PC-9 (cell line): Measurements from ENCODE around the gene YAF2. TPM values are rescaled to one million over a fixed set of nuclear protein-coding genes. Genes with fewer than 3 reads are reported as not detected.

Experiments used
- BruUV-seq: library from RNA; stranded (reverse); fragments of 400-500 nt; replicated peaks from 2 replicates; lab custom pipeline; 2021; lab: Mats Ljungman, UMichigan
- CTCF ChIA-PET: fragments of 300-600 bp; sonication (Branson Sonifier 250); formaldehyde crosslinking; loops from one replicate; lab custom pipeline; 2022; ENCODE audit warnings: antibody characterized with exemption; lab: Charles Lee
- POLR2A ChIA-PET: fragments of 300-600 bp; sonication (Branson Sonifier 250); formaldehyde crosslinking; loops from one replicate; lab custom pipeline; 2022; ENCODE audit warnings: antibody characterized with exemption; ENCODE audit not compliant: unreplicated experiment; lab: Charles Lee
- DNase-seq, 2 experiments: peaks; one replicate each; pipeline versions ENCODE4 v3.0.0 to v3.0.0-alpha.2; 2015 to 2022; ENCODE audit warnings: mixed read lengths in 1 of 2
- H2AFZ ChIP-seq: fragments of 200-600 bp; sonication (generic); 2 replicates; pipeline ENCODE4 v1.8.1; 2017; ENCODE audit warnings: antibody characterized with exemption
- H3F3A ChIP-seq: fragments of 200-600 bp; sonication (generic); 2 replicates; pipeline ENCODE4 v1.8.1; 2017; ENCODE audit warnings: antibody characterized with exemption, mild to moderate bottlenecking, low read depth; ENCODE audit not compliant: insufficient read depth
- H3K27ac ChIP-seq: fragments of 200-600 bp; sonication (generic); 2 replicates; pipeline ENCODE4 v1.6.1; 2016; ENCODE audit warnings: mixed run types
- H3K27me3 ChIP-seq: fragments of 200-600 bp; sonication (generic); 2 replicates; pipeline ENCODE4 v1.6.1; 2016; ENCODE audit warnings: low read depth, mixed run types; ENCODE audit not compliant: insufficient read depth
- H3K36me3 ChIP-seq: fragments of 200-600 bp; sonication (generic); 2 replicates; pipeline ENCODE4 v1.6.1; 2016; ENCODE audit warnings: low read depth, mixed run types
- H3K4me1 ChIP-seq: fragments of 200-600 bp; sonication (generic); replicated peaks from 2 replicates; pipeline ENCODE4 v1.6.1; 2016; ENCODE audit warnings: mixed run types; ENCODE audit not compliant: insufficient read depth
- H3K4me2 ChIP-seq: fragments of 200-600 bp; sonication (generic); 2 replicates; pipeline ENCODE4 v1.6.1; 2017; ENCODE audit warnings: mixed run types
- H3K4me3 ChIP-seq: fragments of 200-600 bp; sonication (generic); 2 replicates; pipeline ENCODE4 v1.6.1; 2016; ENCODE audit warnings: mixed run types
- H3K79me2 ChIP-seq: fragments of 200-600 bp; sonication (generic); 2 replicates; pipeline ENCODE4 v1.6.1; 2017; ENCODE audit warnings: low read depth, mixed run types
- H3K9me2 ChIP-seq: fragments of 200-600 bp; sonication (generic); 2 replicates; pipeline ENCODE4 v1.8.1; 2017; ENCODE audit warnings: mild to moderate bottlenecking; ENCODE audit not compliant: insufficient read depth
- H3K9me3 ChIP-seq: fragments of 200-600 bp; sonication (generic); 2 replicates; pipeline ENCODE4 v1.8.1; 2016; ENCODE audit warnings: low read depth; ENCODE audit not compliant: insufficient read depth
- H4K20me1 ChIP-seq: fragments of 200-600 bp; sonication (generic); 2 replicates; pipeline ENCODE4 v1.8.1; 2017; ENCODE audit not compliant: insufficient read depth
- EZH2 ChIP-seq: fragments of 200-600 bp; sonication (generic); IDR thresholded peaks from 2 replicates; pipeline ENCODE4 v1.8.0; 2017; ENCODE audit warnings: antibody characterized with exemption, low read depth
- intact Hi-C: fragments of 100-400 bp; cut with micrococcal nuclease; formaldehyde crosslinking; loops from one replicate; pipeline ENCODE4 v1.10.0; 2022; ENCODE audit not compliant: unreplicated experiment
- total RNA-seq: library from RNA; stranded (reverse); gene quantifications from 2 replicates; pipeline ENCODE4 v1.2.3, GENCODE V29; 2021
- TF ChIP-seq, protein P1 (sequence below): fragments of 200-600 bp; sonication (generic); conservative IDR thresholded peaks from 2 replicates; pipeline ENCODE4 v1.6.1; 2017; ENCODE audit warnings: mixed run types, antibody characterized with exemption, mild to moderate bottlenecking, moderate library complexity

The YAF2 gene
- total RNA-seq, 1 experiment from 2014 or later, result 11.6 TPM

GRCh38 chr12:42284876-42285275, 46.8 kb upstream of the YAF2 start:
- Histone ChIP-seq H3F3A (no peaks in the 10 kb centered on the region), H2AFZ (no peak overlapping the region), H3K4me3 (no peak overlapping the region), H4K20me1 (no peaks in the 10 kb centered on the region), H3K36me3 (no peaks in the 10 kb centered on the region), H3K9me2 (no peaks in the 10 kb centered on the region), H3K79me2 (no peaks in the 10 kb centered on the region), H3K27ac (no peak overlapping the region), H3K4me1 (no peaks in the 10 kb centered on the region), H3K9me3 (no peaks in the 10 kb centered on the region), H3K27me3 (no peaks in the 10 kb centered on the region), H3K4me2 (no peak overlapping the region)
- DNase-seq, result no peak
- TF ChIP-seq, protein P1, sequence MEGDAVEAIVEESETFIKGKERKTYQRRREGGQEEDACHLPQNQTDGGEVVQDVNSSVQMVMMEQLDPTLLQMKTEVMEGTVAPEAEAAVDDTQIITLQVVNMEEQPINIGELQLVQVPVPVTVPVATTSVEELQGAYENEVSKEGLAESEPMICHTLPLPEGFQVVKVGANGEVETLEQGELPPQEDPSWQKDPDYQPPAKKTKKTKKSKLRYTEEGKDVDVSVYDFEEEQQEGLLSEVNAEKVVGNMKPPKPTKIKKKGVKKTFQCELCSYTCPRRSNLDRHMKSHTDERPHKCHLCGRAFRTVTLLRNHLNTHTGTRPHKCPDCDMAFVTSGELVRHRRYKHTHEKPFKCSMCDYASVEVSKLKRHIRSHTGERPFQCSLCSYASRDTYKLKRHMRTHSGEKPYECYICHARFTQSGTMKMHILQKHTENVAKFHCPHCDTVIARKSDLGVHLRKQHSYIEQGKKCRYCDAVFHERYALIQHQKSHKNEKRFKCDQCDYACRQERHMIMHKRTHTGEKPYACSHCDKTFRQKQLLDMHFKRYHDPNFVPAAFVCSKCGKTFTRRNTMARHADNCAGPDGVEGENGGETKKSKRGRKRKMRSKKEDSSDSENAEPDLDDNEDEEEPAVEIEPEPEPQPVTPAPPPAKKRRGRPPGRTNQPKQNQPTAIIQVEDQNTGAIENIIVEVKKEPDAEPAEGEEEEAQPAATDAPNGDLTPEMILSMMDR, result no peak
- TF ChIP-seq EZH2, result no peak
- intact Hi-C loops, result no loop called here
- no TSS peak for BruUV-seq
- CTCF ChIA-PET, result no interaction called here
- POLR2A ChIA-PET, result interaction anchor here (0.6 kb wide), 1 partner anchor 130 kb away, joined by 13 read pairs; no protein-coding TSS in a partner anchor

DNA sequence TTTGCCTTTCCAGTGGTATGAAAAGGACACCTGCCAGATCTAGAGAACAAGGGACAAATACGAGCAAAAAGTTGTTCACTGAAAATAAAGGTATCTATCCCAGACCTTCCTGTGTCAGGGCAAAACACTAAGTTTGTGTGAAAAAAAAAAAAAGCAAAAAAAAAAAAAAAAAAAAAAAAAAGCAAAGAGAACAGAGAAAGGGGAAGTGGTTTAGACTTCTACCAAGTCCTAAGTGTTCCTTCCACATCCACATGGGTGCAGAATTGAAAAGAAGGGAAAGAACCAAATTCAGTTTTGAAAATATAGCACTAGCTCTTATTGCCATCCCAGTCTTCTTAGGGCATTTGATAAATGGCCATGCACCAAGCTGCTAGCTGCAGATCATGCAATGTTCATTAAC, 46.1 kb upstream of the YAF2 start:
- no peak overlapping the region for H3K27ac ChIP-seq
- H3K4me3 ChIP-seq, result no peak overlapping the region
- TF ChIP-seq, protein P1, result no peak
- no peak for TF ChIP-seq EZH2
- H4K20me1 ChIP-seq, result no peaks in the 10 kb centered on the region
- no peaks in the 10 kb centered on the region for H3F3A ChIP-seq
- ChIA-PET CTCF (no interaction called here), POLR2A (interaction anchor here (0.6 kb wide), 1 partner anchor 130 kb away, joined by 13 read pairs; no protein-coding TSS in a partner anchor)
- H3K36me3 ChIP-seq, result no peaks in the 10 kb centered on the region
- intact Hi-C loops, result no loop called here
- H3K9me2 ChIP-seq, result no peaks in the 10 kb centered on the region
- DNase-seq, result no peak
- no TSS peak for BruUV-seq
- no peaks in the 10 kb centered on the region for H3K79me2 ChIP-seq
- no peaks in the 10 kb centered on the region for H3K27me3 ChIP-seq
- H3K9me3 ChIP-seq, result no peaks in the 10 kb centered on the region
- no peak overlapping the region for H3K4me2 ChIP-seq
- no peaks in the 10 kb centered on the region for H3K4me1 ChIP-seq
- no peak overlapping the region for H2AFZ ChIP-seq

GRCh38 chr12:42283739-42284138, 45.7 kb upstream of the YAF2 start:
- DNase-seq, result no peak
- Histone ChIP-seq H4K20me1 (no peaks in the 10 kb centered on the region), H3K9me3 (no peaks in the 10 kb centered on the region), H2AFZ (no peak overlapping the region), H3K4me3 (no peak overlapping the region), H3K27me3 (no peaks in the 10 kb centered on the region), H3K4me2 (no peak overlapping the region), H3F3A (no peaks in the 10 kb centered on the region), H3K4me1 (no peaks in the 10 kb centered on the region), H3K79me2 (no peaks in the 10 kb centered on the region), H3K9me2 (no peaks in the 10 kb centered on the region), H3K36me3 (no peaks in the 10 kb centered on the region), H3K27ac (no peak overlapping the region)
- ChIA-PET CTCF (no interaction called here), POLR2A (no interaction called here)
- TF ChIP-seq, protein P1, result no peak
- no peak for TF ChIP-seq EZH2
- BruUV-seq, result no TSS peak
- intact Hi-C loops, result no loop called here
